HFFc6 (cell line): ENCODE results near the gene DRGX. TPM values are rescaled to one million over a fixed set of nuclear protein-coding genes. Genes with fewer than 3 reads are reported as not detected.

Experiments used
- DNase-seq: peaks from one replicate; pipeline ENCODE4 v3.0.0-alpha.2; 2018
- H3K27ac Mint-ChIP-seq: 2 replicates; pipeline ENCODE4 v1.8.0; 2020; ENCODE audit warnings: mild to moderate bottlenecking, mixed read lengths
- H3K27me3 Mint-ChIP-seq: 2 replicates; pipeline ENCODE4 v1.8.0; 2021; ENCODE audit warnings: mild to moderate bottlenecking, moderate library complexity, mixed read lengths; ENCODE audit not compliant: insufficient read depth
- H3K36me3 Mint-ChIP-seq: 2 replicates; pipeline ENCODE4 v1.8.0; 2021; ENCODE audit warnings: low read depth, mixed read lengths
- H3K4me1 Mint-ChIP-seq: 2 replicates; pipeline ENCODE4 v1.8.0; 2020; ENCODE audit warnings: low read depth, mixed read lengths
- H3K4me3 Mint-ChIP-seq: 2 replicates; pipeline ENCODE4 v1.8.0; 2020; ENCODE audit warnings: mild to moderate bottlenecking, moderate library complexity, mixed read lengths
- H3K9me3 Mint-ChIP-seq: 2 replicates; pipeline ENCODE4 v1.8.0; 2020; ENCODE audit warnings: mild to moderate bottlenecking, mixed read lengths
- total RNA-seq, 6 experiments: library from RNA; stranded (reverse); fragmentation: NEBNext Ultra II Directional; extraction: Animal tissue kit (Norgen Biotek cat#: 25700); gene quantifications; 2 replicates in 1 of 6; 3 replicates in 5 of 6; pipeline ENCODE4 v1.2.3, GENCODE V29; 2021
- TF ChIP-seq, protein P1 (sequence below): fragments of 200-600 bp; sonication (generic); IDR thresholded peaks from 2 replicates; pipeline ENCODE4 v1.5.0; 2021; ENCODE audit warnings: antibody characterized with exemption, mild to moderate bottlenecking

Gene DRGX
- total RNA-seq, 6 experiments from 2014 or later, result 0.10 to 0.35 (median 0.14) TPM; not detected in 1

DNA sequence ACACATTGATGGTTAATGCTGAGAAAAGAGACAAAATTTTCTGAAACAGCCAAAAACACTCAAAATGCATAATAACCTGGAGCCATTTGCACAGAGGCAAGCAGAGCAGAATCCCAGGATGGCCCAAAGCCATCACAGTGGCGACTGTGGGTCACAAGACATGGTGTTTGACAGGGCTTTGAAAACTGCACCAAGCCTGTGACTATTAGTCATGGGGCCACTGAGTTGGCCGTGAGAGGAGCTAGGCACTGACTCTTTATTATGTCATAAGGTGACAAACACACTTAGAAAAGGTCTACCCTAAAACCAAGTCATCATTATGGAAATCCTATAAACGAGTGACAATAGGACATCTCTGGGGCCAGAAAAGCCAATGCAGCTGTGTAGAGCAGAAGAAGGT lies 23.9 kb downstream of the DRGX start:
- Mint-ChIP-seq H3K36me3 (no peaks in the 10 kb centered on the region), H3K4me1 (peaks cover 7% of the 10 kb centered on the region), H3K9me3 (no peaks in the 10 kb centered on the region), H3K4me3 (no peak overlapping the region), H3K27me3 (peaks cover 28% of the 10 kb centered on the region), H3K27ac (no peak overlapping the region)
- TF ChIP-seq, protein P1, sequence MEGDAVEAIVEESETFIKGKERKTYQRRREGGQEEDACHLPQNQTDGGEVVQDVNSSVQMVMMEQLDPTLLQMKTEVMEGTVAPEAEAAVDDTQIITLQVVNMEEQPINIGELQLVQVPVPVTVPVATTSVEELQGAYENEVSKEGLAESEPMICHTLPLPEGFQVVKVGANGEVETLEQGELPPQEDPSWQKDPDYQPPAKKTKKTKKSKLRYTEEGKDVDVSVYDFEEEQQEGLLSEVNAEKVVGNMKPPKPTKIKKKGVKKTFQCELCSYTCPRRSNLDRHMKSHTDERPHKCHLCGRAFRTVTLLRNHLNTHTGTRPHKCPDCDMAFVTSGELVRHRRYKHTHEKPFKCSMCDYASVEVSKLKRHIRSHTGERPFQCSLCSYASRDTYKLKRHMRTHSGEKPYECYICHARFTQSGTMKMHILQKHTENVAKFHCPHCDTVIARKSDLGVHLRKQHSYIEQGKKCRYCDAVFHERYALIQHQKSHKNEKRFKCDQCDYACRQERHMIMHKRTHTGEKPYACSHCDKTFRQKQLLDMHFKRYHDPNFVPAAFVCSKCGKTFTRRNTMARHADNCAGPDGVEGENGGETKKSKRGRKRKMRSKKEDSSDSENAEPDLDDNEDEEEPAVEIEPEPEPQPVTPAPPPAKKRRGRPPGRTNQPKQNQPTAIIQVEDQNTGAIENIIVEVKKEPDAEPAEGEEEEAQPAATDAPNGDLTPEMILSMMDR, result no peak
- DNase-seq, result no peak

DNA sequence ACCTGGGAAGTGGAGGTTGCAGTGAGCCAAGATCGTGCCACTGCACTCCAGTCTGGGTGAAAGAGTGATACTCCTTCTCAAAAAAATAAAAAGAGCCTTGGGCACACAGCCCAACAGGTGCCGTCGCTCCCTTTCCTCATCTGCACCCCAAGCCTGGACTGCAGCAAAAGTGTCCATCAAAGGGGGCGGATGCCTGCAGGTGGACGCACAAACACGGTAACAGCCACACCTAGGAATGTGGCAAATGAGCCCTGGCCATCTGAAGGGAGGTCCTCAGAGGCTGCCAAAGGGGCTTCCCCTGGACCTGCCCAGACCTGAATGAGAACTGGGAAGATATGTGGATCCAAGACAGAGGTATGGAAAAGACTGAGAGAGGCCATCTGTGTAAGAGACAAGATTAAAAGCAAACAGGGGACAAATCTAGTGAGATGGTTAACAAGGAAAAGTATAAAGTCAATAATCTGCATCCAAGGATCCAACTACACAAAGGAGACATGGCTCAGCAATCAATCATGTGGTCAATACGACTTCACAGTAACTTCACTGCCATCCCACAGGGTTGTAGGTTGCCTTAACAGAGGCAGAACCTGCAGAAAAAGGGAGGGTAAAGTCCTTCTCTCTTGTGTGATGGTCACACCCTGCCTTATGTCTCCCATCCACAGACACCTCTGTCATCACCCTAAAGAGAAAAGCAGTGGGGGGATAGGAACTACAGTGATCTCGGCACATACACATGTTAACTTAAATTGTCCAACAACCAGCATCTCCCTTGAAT lies 25.4 kb downstream of the DRGX start:
- no peak overlapping the region for H3K27ac Mint-ChIP-seq
- H3K27me3 Mint-ChIP-seq, result peaks cover 31% of the 10 kb centered on the region
- TF ChIP-seq, protein P1, result no peak
- H3K4me1 Mint-ChIP-seq, result peaks cover 7% of the 10 kb centered on the region
- DNase-seq, result no peak
- H3K9me3 Mint-ChIP-seq, result no peaks in the 10 kb centered on the region
- H3K36me3 Mint-ChIP-seq, result no peaks in the 10 kb centered on the region
- H3K4me3 Mint-ChIP-seq, result no peak overlapping the region

DNA sequence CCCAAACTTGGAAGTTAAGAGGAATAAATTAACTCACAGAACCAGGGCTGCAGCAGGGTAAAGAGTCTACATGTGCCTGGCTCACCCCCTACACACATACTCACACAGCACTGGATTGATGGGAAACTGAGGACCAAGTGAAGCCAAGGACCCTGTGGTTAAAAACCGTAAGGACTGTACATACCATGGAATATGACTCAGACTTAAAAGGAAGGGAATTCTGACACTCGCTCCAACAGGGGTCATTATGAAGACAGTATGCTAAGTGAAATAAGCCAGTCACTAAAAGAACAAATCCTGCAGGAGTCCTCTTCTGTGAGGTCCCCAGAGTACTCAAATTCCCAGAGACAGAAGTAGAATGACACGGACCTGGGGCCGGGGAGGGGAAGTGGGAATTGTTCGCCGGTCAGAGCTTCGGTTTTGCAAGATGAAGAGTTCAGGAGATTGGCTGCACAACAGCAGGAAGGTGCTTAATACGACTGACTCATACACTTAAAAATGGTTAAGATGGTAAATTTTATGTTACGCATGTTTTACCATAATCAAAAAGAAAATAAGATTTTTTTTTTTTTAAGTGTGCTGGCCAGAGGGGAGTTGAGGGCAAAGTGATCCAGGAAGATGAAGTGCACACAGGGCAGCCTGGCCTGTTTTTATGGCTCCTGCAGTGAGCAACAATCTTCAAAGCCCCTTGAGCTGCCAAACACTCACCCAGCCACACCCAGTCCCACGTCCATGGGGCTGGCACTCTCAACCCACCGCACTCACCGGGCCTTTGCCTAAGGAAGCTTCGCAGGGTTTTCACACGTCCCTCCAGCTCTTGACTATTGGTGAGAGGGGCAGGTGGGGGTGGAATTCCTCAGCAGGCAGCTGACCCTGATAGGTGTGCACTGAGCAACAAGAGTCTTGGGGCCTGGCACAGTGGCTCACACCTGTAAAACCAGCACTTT lies 26.4 kb downstream of the DRGX start:
- no peak overlapping the region for H3K27ac Mint-ChIP-seq
- TF ChIP-seq, protein P1, result no peak
- no peak overlapping the region for H3K4me3 Mint-ChIP-seq
- H3K36me3 Mint-ChIP-seq, result no peaks in the 10 kb centered on the region
- DNase-seq, result no peak
- peaks cover 31% of the 10 kb centered on the region for H3K27me3 Mint-ChIP-seq
- no peaks in the 10 kb centered on the region for H3K9me3 Mint-ChIP-seq
- peaks cover 7% of the 10 kb centered on the region for H3K4me1 Mint-ChIP-seq

DNA sequence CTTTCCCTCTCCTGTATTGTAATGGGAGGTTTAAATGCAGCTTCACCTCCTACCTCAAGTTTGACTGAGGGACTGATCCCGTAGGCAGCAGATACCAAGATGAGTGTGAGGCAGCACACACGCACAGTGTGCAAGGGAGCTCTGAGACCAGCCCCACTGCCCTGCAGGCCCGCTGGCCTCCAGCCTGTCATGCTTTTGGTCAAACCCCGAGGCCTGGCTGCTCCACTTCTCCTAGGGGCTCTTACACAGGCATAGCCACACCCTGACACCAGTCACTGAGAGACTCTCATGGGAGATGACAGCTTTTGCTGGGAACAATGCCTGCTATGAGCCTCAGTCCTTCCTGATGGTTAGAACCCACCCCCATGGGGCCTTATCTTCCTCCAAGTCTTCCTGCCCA lies 27.6 kb downstream of the DRGX start:
- TF ChIP-seq, protein P1, result no peak
- Mint-ChIP-seq H3K9me3 (no peaks in the 10 kb centered on the region), H3K4me1 (peaks cover 7% of the 10 kb centered on the region), H3K27ac (no peak overlapping the region), H3K36me3 (no peaks in the 10 kb centered on the region), H3K27me3 (peaks cover 33% of the 10 kb centered on the region), H3K4me3 (no peak overlapping the region)
- no peak for DNase-seq

DNA sequence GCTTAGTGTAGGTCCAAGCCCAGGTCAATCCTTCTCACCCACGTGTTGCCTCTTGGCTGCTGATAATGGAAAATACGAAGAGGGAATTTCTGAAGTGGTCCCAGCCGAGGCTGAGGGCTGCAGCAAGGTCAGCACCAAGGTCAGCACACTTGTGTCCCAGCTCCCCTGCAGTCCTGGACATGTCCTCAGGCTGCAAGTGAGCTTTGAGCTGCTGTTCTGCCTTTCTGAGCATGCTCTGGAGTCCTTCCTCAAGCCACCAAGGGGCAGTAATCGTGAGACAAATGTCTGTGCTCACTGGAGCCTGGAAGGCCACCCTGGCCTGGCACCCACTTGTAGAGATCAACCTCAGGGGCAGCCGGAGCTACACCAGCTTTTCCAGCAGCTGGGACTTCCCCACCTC lies 28.3 kb downstream of the DRGX start:
- DNase-seq, result no peak
- TF ChIP-seq, protein P1, result no peak
- no peaks in the 10 kb centered on the region for H3K9me3 Mint-ChIP-seq
- peaks cover 7% of the 10 kb centered on the region for H3K4me1 Mint-ChIP-seq
- H3K27me3 Mint-ChIP-seq, result peaks cover 40% of the 10 kb centered on the region
- H3K4me3 Mint-ChIP-seq, result no peak overlapping the region
- no peaks in the 10 kb centered on the region for H3K36me3 Mint-ChIP-seq
- no peak overlapping the region for H3K27ac Mint-ChIP-seq
